PFSK-1 (cell line): ENCODE measurements around the gene SPATS2L.

Source experiments
- POLR2AphosphoS5 ChIP-seq: IDR thresholded peaks from 2 replicates; pipeline ENCODE4 v1.6.1; 2012; ENCODE audit warnings: low read depth, mild to moderate bottlenecking, control low read depth, low read length, moderate library complexity
- REST ChIP-seq, 2 experiments: IDR thresholded peaks; 2 replicates each; pipeline versions ENCODE4 v1.6.1 to v1.8.0; 2011 to 2012; ENCODE audit warnings: low read depth in 2 of 2, low read length in 2 of 2, control low read depth in 1 of 2, inconsistent platforms in 1 of 2, mild to moderate bottlenecking in 1 of 2, moderate library complexity in 1 of 2; ENCODE audit not compliant: insufficient read depth in 1 of 2
- SIN3A ChIP-seq: IDR thresholded peaks from 2 replicates; pipeline ENCODE4 v1.6.1; 2012; ENCODE audit warnings: mild to moderate bottlenecking, low read length, moderate library complexity, borderline replicate concordance; ENCODE audit not compliant: insufficient read depth
- TAF1 ChIP-seq: IDR thresholded peaks from 2 replicates; pipeline ENCODE4 v1.6.1; 2012; ENCODE audit warnings: low read length, control low read depth, borderline replicate concordance; ENCODE audit not compliant: insufficient read depth

GRCh38 chr2:200399046-200399445, 92.6 kb downstream of the SPATS2L start:
- TF ChIP-seq SIN3A (no peak), POLR2AphosphoS5 (no peak), TAF1 (no peak), REST (IDR thresholded peaks at IDR 0.05; ENCODE audit: insufficient read depth in 1 of 2, low read depth in 2 of 2, low read length in 2 of 2) (no peak)
